GM19372 (cell line): ENCODE data around the gene NPW.

Experiments
- ATAC-seq: cut with Tn5 transposase; IDR thresholded peaks from one replicate; pipeline ENCODE4 v1.9.1; 2021; ENCODE audit warnings: mild to moderate bottlenecking, low read depth, moderate library complexity; ENCODE audit not compliant: unreplicated experiment

NPW gene

GRCh38 chr16:2045965-2046892 is 26.6 kb downstream of the NPW start:
- no peak for ATAC-seq

DNA sequence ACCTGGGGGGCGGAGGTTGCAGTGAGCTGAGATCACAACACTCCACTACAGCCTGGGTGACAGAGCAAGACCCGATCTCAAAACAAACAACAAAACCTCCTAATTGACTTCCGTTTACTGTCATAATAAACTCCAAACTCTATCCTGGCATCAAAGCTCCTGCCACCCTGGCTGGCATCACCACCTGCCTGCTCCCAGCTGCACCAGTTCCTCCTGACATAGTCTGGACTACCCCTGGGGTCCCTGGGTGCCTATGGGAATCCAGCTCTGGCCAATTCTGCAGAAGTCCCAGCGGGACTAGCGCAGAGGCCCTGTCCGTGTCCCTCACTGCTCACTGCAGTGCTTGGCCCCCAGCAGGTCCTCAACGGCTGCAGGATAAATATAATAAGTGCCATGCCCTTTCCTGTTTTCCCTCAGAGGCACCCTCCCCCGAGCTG is 27.3 kb downstream of the NPW start:
- ATAC-seq = no peak

- ATAC-seq = peak; percentile 90
Measured at GRCh38 chr16:2047330-2048115, 27.9 kb downstream of the NPW start, which contains the start of the genes NTHL1 and TSC2. Gene NTHL1, minus strand, starts transcription at chr16:2047834. Its CDS starts 11 bp downstream, at chr16:2047823. Gene TSC2, plus strand, starts transcription at chr16:2047985. Its CDS starts 631 bp downstream, at chr16:2048616.

DNA sequence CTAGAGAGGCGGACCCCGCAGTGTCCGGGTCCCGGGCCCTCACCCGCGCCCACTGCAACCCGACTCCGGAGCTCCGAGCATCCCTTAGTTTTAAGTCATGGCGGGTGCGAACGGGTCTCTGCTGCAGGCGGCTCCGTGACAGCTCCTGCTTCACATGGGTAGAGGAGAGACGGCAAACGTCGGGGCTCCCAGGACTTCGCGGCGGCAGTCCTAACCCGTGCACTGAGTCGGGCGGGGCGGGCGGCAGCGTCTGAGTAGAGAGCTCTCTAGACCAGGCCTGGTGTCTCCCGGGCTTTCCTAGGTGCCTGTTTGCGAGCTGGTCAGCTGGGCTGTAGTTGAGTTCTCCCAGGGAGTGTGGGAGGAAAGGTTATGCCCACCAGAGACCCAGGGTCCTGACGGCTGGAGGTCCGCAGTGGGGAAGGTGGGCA is 28.5 kb downstream of the NPW start:
- no peak for ATAC-seq

- ATAC-seq = no peak
Measured at GRCh38 chr16:2053211-2053610, 33.6 kb downstream of the NPW start.

- ATAC-seq = no peak
Measured at GRCh38 chr16:2053897-2054296, 34.3 kb downstream of the NPW start.

- ATAC-seq = no peak
Measured at GRCh38 chr16:2054543-2055245, 35.1 kb downstream of the NPW start.

GRCh38 chr16:2056077-2056476 is 36.5 kb downstream of the NPW start:
- no peak for ATAC-seq

DNA sequence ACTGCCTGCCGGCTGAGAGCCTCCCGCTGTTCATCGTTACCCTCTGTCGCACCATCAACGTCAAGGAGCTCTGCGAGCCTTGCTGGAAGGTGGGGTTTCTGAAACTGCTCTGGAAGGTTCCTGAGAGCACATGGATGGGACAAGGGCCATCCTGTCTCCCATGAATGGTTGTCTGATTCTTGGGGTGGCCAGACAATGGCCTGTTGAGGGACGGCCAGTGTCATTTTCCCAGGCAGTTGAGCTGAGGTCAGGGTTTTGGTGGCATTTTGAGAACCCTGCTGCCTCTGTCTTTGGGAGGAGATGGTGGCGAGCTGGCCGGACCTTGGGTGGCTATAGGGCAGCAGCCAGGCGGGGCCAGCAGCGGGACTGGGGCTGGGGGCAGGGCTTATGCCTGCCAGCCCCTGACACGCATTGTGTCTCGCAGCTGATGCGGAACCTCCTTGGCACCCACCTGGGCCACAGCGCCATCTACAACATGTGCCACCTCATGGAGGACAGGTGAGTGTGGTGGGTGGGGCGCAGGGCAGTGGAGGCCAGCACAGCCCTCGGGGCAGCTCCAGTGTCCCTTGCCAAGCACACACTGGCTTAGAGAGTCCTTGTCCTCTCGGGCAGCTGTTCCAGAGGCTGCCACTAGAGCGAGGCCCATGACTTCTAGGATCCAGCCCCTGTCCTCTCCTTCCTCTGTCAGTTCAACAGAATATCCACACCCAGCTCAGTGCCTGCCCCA is 37.3 kb downstream of the NPW start:
- ATAC-seq = no peak

DNA sequence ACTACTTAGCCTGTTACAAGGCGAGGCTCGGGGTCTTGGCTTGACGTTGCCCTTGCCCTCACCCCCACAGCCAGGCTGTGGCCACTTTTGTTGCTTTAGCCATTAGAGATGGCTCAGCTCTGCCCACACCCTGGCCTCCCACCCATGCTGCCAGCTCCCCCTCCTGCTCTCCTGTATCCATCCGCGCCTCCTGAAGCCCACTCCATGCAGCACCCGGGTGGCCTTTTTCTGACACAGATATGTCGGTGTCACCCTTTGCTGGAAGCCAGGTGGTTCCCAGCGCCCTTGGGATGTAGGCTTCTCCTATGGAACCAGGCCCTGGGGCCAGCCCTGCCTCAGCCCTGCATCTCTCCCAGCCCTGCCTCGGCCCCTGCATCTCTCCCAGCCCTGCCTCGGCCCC is 37.9 kb downstream of the NPW start:
- ATAC-seq = no peak

DNA sequence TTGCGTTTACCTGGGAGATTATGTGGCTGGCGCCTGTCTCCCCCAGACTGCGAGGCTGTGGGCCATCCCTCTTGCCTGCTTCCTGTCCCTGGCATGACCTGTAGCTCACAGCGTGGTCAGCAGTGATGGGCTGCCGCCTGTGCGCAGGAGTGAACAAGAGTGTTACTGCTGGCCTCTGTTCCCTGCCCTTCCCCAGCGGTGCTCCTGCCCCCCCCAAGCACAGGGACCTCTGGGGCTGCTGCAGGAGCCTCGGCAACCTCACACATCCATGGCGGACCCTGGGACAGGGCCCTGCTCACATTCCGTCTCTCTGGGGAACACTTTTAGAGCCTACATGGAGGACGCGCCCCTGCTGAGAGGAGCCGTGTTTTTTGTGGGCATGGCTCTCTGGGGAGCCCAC is 38.8 kb downstream of the NPW start:
- ATAC-seq = no peak

DNA sequence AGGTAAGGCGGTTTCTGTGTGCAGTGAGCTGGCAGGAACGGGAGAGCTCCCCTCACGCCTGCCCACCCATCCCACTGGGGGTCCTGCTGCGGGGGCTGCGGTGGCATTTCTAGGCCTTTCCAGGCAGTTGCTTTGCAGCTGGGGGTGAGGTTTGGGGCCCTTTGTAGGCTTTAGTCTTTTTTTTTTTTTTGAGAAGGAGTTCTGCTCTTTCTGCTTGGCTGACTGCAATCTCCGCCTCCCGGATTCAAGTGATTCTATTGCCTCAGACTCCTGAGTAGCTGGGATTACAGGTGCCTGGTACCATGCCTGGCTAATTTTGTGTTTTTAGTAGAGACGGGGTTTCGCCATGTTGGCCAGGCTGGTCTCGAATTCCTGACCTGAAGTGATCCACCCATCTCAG is 39.3 kb downstream of the NPW start:
- no peak for ATAC-seq

GRCh38 chr16:2060346-2060745 is 40.8 kb downstream of the NPW start:
- ATAC-seq = no peak

DNA sequence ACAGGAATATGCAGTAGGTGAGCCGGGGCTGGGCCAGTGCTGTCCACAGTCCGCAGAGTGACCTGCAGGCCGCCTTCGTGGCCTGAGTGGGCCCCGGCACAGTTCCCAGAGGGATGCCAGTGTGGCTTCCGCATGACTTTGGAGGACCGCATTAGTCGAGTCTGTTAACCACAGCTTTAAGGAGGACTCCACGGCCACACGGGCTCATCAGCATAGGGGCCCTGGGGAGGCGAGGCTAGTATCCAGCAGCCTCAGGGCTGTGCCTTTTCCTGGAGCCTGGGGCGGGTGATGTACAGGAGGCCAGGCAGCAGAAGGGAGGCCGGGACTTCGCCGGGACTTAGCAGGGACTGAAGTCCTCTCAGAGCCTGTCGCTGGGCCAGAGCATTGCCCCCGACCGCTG is 41.4 kb downstream of the NPW start:
- ATAC-seq = no peak

GRCh38 chr16:2061526-2061925 is 41.9 kb downstream of the NPW start:
- ATAC-seq = no peak

GRCh38 chr16:2062801-2063200 is 43.2 kb downstream of the NPW start:
- ATAC-seq = no peak

DNA sequence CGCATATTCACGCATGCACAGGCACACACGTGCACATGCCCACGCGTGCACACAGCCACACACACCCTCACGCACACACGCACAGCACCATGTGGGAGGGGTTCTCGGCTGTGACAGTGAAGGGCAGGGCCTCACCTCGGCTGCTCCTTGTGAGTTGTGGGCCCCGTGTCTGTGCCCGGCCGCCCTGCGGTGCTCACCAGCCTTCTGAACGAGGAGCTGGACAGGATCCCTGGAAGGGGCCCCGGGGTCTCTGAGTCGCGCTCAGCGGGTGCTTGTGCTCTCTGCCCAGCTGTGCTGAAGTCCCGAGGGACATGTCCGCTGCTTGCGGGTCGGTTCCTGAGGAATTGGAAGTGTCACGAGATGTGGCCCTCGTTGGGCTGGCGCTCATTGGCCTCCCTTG is 44.3 kb downstream of the NPW start:
- ATAC-seq = no peak

DNA sequence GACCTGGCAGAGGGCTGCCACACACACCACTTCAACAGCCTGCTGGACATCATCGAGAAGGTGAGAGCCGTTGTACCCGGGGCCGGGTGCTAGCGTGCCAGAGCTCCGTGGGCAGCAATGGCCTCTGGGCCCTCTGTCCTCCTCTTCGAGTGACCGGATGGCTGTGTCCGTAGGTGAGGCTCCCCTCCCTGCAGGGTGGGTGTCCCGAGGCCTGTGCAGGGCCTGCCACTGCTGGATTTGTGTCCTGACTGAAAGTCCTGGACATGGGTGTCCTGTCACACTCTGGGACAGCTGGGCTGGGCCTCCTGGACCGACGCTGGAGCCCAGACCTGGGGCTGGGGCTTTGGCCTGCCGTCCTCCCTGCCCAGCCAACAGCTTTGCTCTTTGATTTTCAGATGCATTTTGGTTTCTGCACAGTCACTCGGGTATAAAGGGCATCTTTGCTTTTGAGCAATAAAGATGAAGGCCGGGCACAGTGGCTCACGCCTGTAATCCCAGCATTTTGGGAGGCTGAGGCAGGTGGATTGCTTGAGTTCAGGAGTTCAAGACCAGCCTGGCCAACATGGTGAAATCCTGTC is 44.9 kb downstream of the NPW start:
- no peak for ATAC-seq

DNA sequence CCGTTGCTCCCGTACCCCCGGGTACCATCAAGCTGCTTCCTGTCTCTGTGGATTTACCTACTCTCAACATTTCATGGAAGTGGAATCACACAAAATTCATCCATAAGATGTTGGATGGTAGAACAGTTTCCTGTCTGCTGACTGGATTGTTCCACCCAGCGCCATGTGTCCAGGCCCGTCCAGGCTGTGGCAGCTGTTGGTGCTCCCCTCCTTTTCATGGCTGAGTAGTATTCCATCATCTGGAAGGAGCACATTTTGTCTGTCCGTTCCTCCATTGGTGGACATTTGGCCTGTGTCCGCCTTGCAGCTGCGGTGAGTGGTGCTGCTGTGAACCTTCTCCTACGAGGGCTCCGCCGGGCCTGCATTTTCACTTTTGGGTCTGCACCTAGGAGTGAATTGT is 46.6 kb downstream of the NPW start:
- ATAC-seq = no peak
